Lung (tissue), 12 donors: Measurements from ENCODE around the gene STXBP5L. TPM values are rescaled to one million over a fixed set of nuclear protein-coding genes. Genes with fewer than 3 reads are reported as not detected.

Source experiments
- ATAC-seq: fragments of 200-7000 bp; cut with Tn5 transposase; one replicate; pipeline ENCODE4 v1.9.1; 2020; ENCODE audit warnings: moderate number of reproducible peaks; ENCODE audit not compliant: insufficient read depth, low FRiP score
- DNase-seq, 3 donors: peaks; one replicate each; pipeline ENCODE4 v3.0.0-alpha.2; 2013 to 2017
- H3K27ac ChIP-seq, 2 donors: one replicate each; pipeline ENCODE4 v1.5.1; 2013; ENCODE audit warnings: mild to moderate bottlenecking in 2 of 2, moderate library complexity in 2 of 2, control low read depth in 1 of 2, inconsistent platforms in 1 of 2, low read depth in 1 of 2, low read length in 1 of 2
- H3K27me3 ChIP-seq, 3 donors: one replicate each; pipeline ENCODE4 v1.5.1; 2013; ENCODE audit warnings: low read length in 2 of 3; ENCODE audit not compliant: control insufficient read depth in 3 of 3, insufficient read depth in 3 of 3
- H3K36me3 ChIP-seq, 4 donors: one replicate each; pipeline ENCODE4 v1.5.1; 2013; ENCODE audit warnings: low read length in 4 of 4, mild to moderate bottlenecking in 1 of 4, moderate library complexity in 1 of 4; ENCODE audit not compliant: control insufficient read depth in 4 of 4, insufficient read depth in 4 of 4
- H3K4me1 ChIP-seq, 5 donors: one replicate each; pipeline ENCODE4 v1.5.1; 2013; ENCODE audit warnings: low read length in 5 of 5, mild to moderate bottlenecking in 2 of 5, moderate library complexity in 1 of 5; ENCODE audit not compliant: control insufficient read depth in 5 of 5, insufficient read depth in 5 of 5
- H3K4me3 ChIP-seq: one replicate; pipeline ENCODE4 v1.5.1; 2013; ENCODE audit warnings: mild to moderate bottlenecking, control low read depth, moderate library complexity
- H3K9ac ChIP-seq, 2 donors: one replicate each; pipeline ENCODE4 v1.5.1; 2013; ENCODE audit warnings: low read length in 2 of 2, control low read depth in 1 of 2; ENCODE audit not compliant: insufficient read depth in 1 of 2
- H3K9me3 ChIP-seq, 4 donors: one replicate each; pipeline ENCODE4 v1.5.1; 2013; ENCODE audit warnings: low read length in 3 of 4, mild to moderate bottlenecking in 1 of 4, moderate library complexity in 1 of 4; ENCODE audit not compliant: control insufficient read depth in 4 of 4, insufficient read depth in 3 of 4
- CTCF ChIP-seq: IDR thresholded peaks from 2 replicates; pipeline ENCODE4 v1.5.1; 2012; ENCODE audit warnings: mild to moderate bottlenecking; ENCODE audit errors: control extremely low read depth, extremely low read depth
- WGBS, 2 donors: extraction: QIAGEN DNeasy Blood & Tissue Kit; methylation state at CpG; one replicate each; pipeline ENCODE4 v1.1.7; 2013; 5-methylcytosine and 5-hydroxymethylcytosine counted together
- polyA plus RNA-seq, 2 donors: library from polyadenylated mRNA; stranded (reverse); fragments of 200-250 nt; gene quantifications; one replicate each; pipeline ENCODE4 v1.2.1, GENCODE V29; 2013
- total RNA-seq, 2 donors: library from RNA; depleted of rRNA in 1 of 2; stranded (reverse); fragments of >200 nt in 1 of 2; gene quantifications; one replicate each; pipeline ENCODE4 v1.2.1, GENCODE V29; 2014 to 2021
- donor health status: control.
- donor health status: control.
- donor health status: Bipolar disorder and iron deficiency.
- donor health status: healthy.
- donor health status: DM: yes; HTN: yes; CAD: no.

Gene STXBP5L
- total and polyA plus RNA-seq, 4 donors: 0.26 TPM; not detected in 3

DNA sequence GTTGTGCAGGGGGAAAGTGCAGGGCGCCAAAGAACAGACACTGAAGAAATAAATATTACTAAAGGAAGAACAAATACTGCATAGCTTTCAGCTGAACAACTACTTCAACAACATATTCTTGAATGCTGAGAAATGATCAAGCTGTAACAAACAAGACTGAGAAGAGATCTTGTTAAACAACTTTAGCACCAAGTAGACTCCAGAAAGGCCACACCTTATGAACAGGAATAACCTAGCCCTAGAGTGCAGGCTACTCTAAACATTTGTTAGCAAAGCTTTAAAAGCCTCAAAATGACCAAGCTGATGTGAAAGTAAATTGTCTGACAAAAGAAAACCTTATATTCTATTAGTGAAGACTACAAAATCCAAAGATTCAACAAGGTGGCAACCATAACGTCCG, 554.6 kb downstream of the STXBP5L start:
- Histone ChIP-seq H3K27ac (no peak overlapping the region), H3K9ac (no peak overlapping the region), H3K4me1 (no peaks in the 10 kb centered on the region), H3K4me3 (no peak overlapping the region), H3K27me3 (no peaks in the 10 kb centered on the region), H3K36me3 (no peaks in the 10 kb centered on the region), H3K9me3 (no peaks in the 10 kb centered on the region)
- 85 to 94% methylated on average over 3 of the region's 3 CpGs for WGBS, 2 donors
- DNase-seq: no peak
- ATAC-seq: no peak
- TF ChIP-seq CTCF: no peak

GRCh38 chr3:121463745-121464144, 555.7 kb downstream of the STXBP5L start:
- Histone ChIP-seq H3K9ac (no peak overlapping the region), H3K4me1 (no peaks in the 10 kb centered on the region), H3K4me3 (no peak overlapping the region), H3K36me3 (no peaks in the 10 kb centered on the region), H3K27ac (no peak overlapping the region), H3K9me3 (no peaks in the 10 kb centered on the region), H3K27me3 (no peaks in the 10 kb centered on the region)
- ATAC-seq: no peak
- no peak for TF ChIP-seq CTCF
- no peak for DNase-seq

- ATAC-seq (no peak), DNase-seq (no peak)
- Histone ChIP-seq H3K27ac (no peak overlapping the region), H3K27me3 (no peaks in the 10 kb centered on the region), H3K4me1 (no peaks in the 10 kb centered on the region), H3K9me3 (no peaks in the 10 kb centered on the region), H3K4me3 (no peak overlapping the region), H3K36me3 (peaks cover 0 to 2% (median 0%) of the 10 kb centered on the region in 4 donors), H3K9ac (no peak overlapping the region)
- 83 to 91% methylated on average over 2 of the region's 2 CpGs for WGBS, 2 donors
- no peak for TF ChIP-seq CTCF
Measured at GRCh38 chr3:121467085-121467484, 559.1 kb downstream of the STXBP5L start.

DNA sequence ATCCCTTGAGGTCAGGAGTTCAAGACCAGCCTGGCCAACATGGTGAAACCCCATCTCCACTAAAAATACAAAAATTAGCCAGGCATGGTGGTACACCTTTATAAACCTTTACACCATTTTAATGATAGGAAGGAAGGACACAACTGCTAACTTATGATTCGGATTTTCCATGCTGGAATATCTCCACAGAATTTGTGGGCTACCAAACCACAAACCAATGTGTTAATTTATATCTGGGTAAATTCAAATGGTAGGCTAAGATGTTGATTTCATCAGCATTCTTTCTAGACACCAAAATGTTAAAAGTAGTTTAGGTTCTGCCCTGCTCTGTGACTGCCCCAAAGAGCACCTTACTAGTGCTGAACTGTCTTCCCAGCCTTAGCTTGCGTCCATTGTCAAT, 565.0 kb downstream of the STXBP5L start:
- Histone ChIP-seq H3K9ac (no peak overlapping the region), H3K9me3 (no peaks in the 10 kb centered on the region), H3K4me3 (no peak overlapping the region), H3K27me3 (no peaks in the 10 kb centered on the region), H3K4me1 (no peaks in the 10 kb centered on the region), H3K27ac (no peak overlapping the region), H3K36me3 (peaks cover 0 to 2% (median 0%) of the 10 kb centered on the region in 4 donors)
- no peak for ATAC-seq
- no peak for DNase-seq
- WGBS, 2 donors: 97 to 98% methylated on average over 2 of the region's 2 CpGs
- TF ChIP-seq CTCF: no peak
